GM12878 (cell line): ENCODE data around the gene KIAA1671. TPM values are rescaled to one million over a fixed set of nuclear protein-coding genes. Genes with fewer than 3 reads are reported as not detected.

Experiments
- ATAC-seq: fragments of 200-7000 bp; cut with Tn5 transposase; 3 replicates; pipeline ENCODE4 v1.9.1; 2020; ENCODE audit warnings: mild to moderate bottlenecking, moderate library complexity
- BruUV-seq: library from RNA; stranded (reverse); fragments of 400-500 nt; replicated peaks from 2 replicates; lab custom pipeline; 2021; lab: Mats Ljungman, UMichigan
- CTCF ChIA-PET: fragments of 300-600 bp; sonication (Branson Sonifier 250); formaldehyde crosslinking; extraction: SDS; loops from one replicate; lab custom pipeline; 2021; ENCODE audit warnings: inconsistent platforms; lab: Yijun Ruan, JAX
- POLR2A ChIA-PET: fragments of 350-600 bp; formaldehyde crosslinking; extraction: SDS; loops from one replicate; lab custom pipeline; 2021; ENCODE audit warnings: inconsistent platforms; lab: Charles Lee
- RAD21 ChIA-PET: fragments of 300-600 bp; sonication (Branson Sonifier 250); formaldehyde crosslinking; loops from one replicate; lab custom pipeline; 2023; ENCODE audit warnings: antibody characterized with exemption; ENCODE audit not compliant: unreplicated experiment; lab: Charles Lee
- SMC1A ChIA-PET: fragments of 300-600 bp; sonication (Branson Sonifier 250); formaldehyde crosslinking; loops from one replicate; lab custom pipeline; 2023; ENCODE audit not compliant: unreplicated experiment, uncharacterized antibody; lab: Charles Lee
- DNase-seq: peaks from one replicate; pipeline ENCODE4 v3.0.0-alpha.2; 2011; ENCODE audit warnings: low read depth, low spot score
- FAIRE-seq: peaks from 3 replicates; lab custom pipeline; 2011; peaks lifted over from hg19 to GRCh38; lab: Jason Lieb, UNC
- H2AFZ ChIP-seq: 2 replicates; pipeline ENCODE4 v1.6.0; 2011; ENCODE audit warnings: low read depth, low read length, control low read depth; ENCODE audit not compliant: control insufficient read depth
- H3K27ac ChIP-seq: 2 replicates; pipeline ENCODE4 v1.5.1; 2011; ENCODE audit warnings: control low read depth; ENCODE audit not compliant: control insufficient read depth, insufficient read depth
- H3K27me3 ChIP-seq, 2 experiments: replicated peaks in 1 of 2; 2 replicates each; pipeline versions ENCODE4 v1.6.0 to v1.6.1; 2011; ENCODE audit warnings: low read length in 1 of 2; ENCODE audit not compliant: control insufficient read depth in 2 of 2, insufficient read depth in 2 of 2
- H3K36me3 ChIP-seq, 2 experiments: 2 replicates each; pipeline ENCODE4 v1.5.1; 2011; ENCODE audit warnings: low read length in 1 of 2; ENCODE audit not compliant: control insufficient read depth in 2 of 2, insufficient read depth in 2 of 2
- H3K4me1 ChIP-seq: 2 replicates; pipeline ENCODE4 v1.6.1; 2011; ENCODE audit warnings: mild to moderate bottlenecking, low read length, moderate library complexity, mixed read lengths; ENCODE audit not compliant: control insufficient read depth, insufficient read depth
- H3K4me2 ChIP-seq: 2 replicates; pipeline ENCODE4 v1.6.0; 2011; ENCODE audit warnings: control low read depth; ENCODE audit not compliant: control insufficient read depth, insufficient read depth
- H3K4me3 ChIP-seq: fragments of 200-600 bp; sonication (generic); 2 replicates; pipeline ENCODE4 v1.5.1; 2016
- H3K79me2 ChIP-seq: 2 replicates; pipeline ENCODE4 v1.6.0; 2011; ENCODE audit warnings: low read length; ENCODE audit not compliant: control insufficient read depth, insufficient read depth
- H3K9ac ChIP-seq: 2 replicates; pipeline ENCODE4 v1.8.0; 2011; ENCODE audit warnings: low read length, control low read depth, mixed read lengths; ENCODE audit not compliant: control insufficient read depth, insufficient read depth
- H3K9me3 ChIP-seq: replicated peaks from 3 replicates; pipeline ENCODE4 v1.5.1; 2011; ENCODE audit warnings: mild to moderate bottlenecking, low read length; ENCODE audit not compliant: control insufficient read depth, insufficient read depth
- H4K20me1 ChIP-seq: 2 replicates; pipeline ENCODE4 v1.6.0; 2011; ENCODE audit not compliant: control insufficient read depth, insufficient read depth
- CHD4 ChIP-seq: fragments of 200-600 bp; sonication (generic); IDR thresholded peaks from 2 replicates; pipeline ENCODE4 v1.6.1; 2016; ENCODE audit warnings: mild to moderate bottlenecking
- GATAD2B ChIP-seq: fragments of 450-650 bp; conservative IDR thresholded peaks from 2 replicates; pipeline ENCODE4 v1.6.1; 2017; ENCODE audit warnings: low read depth, mild to moderate bottlenecking, moderate library complexity
- NFXL1 ChIP-seq: fragments of 450-650 bp; IDR thresholded peaks from 2 replicates; pipeline ENCODE4 v1.6.1; 2017; ENCODE audit warnings: antibody characterized with exemption, mild to moderate bottlenecking, borderline replicate concordance
- NFYA ChIP-seq: IDR thresholded peaks from 2 replicates; pipeline ENCODE4 v1.6.1; 2011; ENCODE audit warnings: low read depth, mild to moderate bottlenecking, low read length, improper control_type of control experiment, borderline replicate concordance
- POLR2AphosphoS2 ChIP-seq: IDR thresholded peaks from 2 replicates; pipeline ENCODE4 v1.6.1; 2011; ENCODE audit warnings: low read depth, mild to moderate bottlenecking, low read length, improper control_type of control experiment, moderate library complexity
- RELA ChIP-seq: fragments of 450-650 bp; IDR thresholded peaks from 2 replicates; pipeline ENCODE4 v1.8.0; 2014; ENCODE audit warnings: borderline replicate concordance; ENCODE audit not compliant: partially characterized antibody
- RELB ChIP-seq: fragments of 450-650 bp; IDR thresholded peaks from 2 replicates; pipeline ENCODE4 v1.6.1; 2017; ENCODE audit warnings: low read depth, mild to moderate bottlenecking, moderate library complexity
- SRF ChIP-seq, 2 experiments: IDR thresholded peaks; 2 replicates each; pipeline ENCODE4 v1.6.1; 2011; ENCODE audit warnings: low read depth in 2 of 2, low read length in 2 of 2, mild to moderate bottlenecking in 1 of 2, moderate library complexity in 1 of 2
- SUZ12 ChIP-seq: fragments of 200-600 bp; sonication (generic); IDR thresholded peaks from one replicate; pipeline ENCODE4 v1.6.1; 2018; ENCODE audit warnings: antibody characterized with exemption, mild to moderate bottlenecking; ENCODE audit not compliant: unreplicated experiment
- USF1 ChIP-seq: IDR thresholded peaks from 2 replicates; pipeline ENCODE4 v1.6.1; 2011; ENCODE audit warnings: borderline replicate concordance, low read depth, mild to moderate bottlenecking, moderate library complexity, mixed read lengths, low read length; ENCODE audit not compliant: insufficient read depth; ENCODE audit errors: extremely low read length
- ZNF384 ChIP-seq: IDR thresholded peaks from 2 replicates; pipeline ENCODE4 v1.6.1; 2012; ENCODE audit warnings: low read depth, mild to moderate bottlenecking, low read length, improper control_type of control experiment, borderline replicate concordance
- WGBS: methylation state at CpG from one replicate; pipeline ENCODE4 v1.1.6; 2016; ENCODE audit warnings: low lambda C conversion rate; ENCODE audit not compliant: insufficient replicate concordance, insufficient coverage; ENCODE audit errors: missing lambda C conversion rate; 5-methylcytosine and 5-hydroxymethylcytosine counted together
- in situ Hi-C: fragments of 300-500 bp; cut with MboI; formaldehyde crosslinking; loops from 9 replicates; pipeline ENCODE4 v1.14.3; 2018; ENCODE audit warnings: mixed read lengths
- intact Hi-C: fragments of 100-400 bp; cut with micrococcal nuclease; formaldehyde crosslinking; loops from one replicate; pipeline ENCODE4 v1.14.2; 2022; ENCODE audit not compliant: unreplicated experiment
- polyA plus RNA-seq, 11 experiments: library from polyadenylated mRNA; depleted of rRNA in 4 of 11; unstranded in 6 of 11; stranded (reverse) in 5 of 11; fragments of >200 nt; fragmentation: Nextera tagmentation in 4 of 11; fragmentation: Illumina TruSeq in 1 of 11; extraction: Ambion mirVana in 4 of 11; extraction: Trizol in 1 of 11; gene quantifications; 1 replicate in 1 of 11; 2 replicates in 10 of 11; pipeline versions ENCODE4 v1.2.1 to v1.2.3, GENCODE V29; 2011 to 2016; ENCODE audit warnings: inconsistent platforms in 2 of 11, missing spikeins in 2 of 11, low read depth in 1 of 11
- total RNA-seq, 4 experiments: library from RNA; depleted of rRNA in 3 of 4; stranded (reverse); fragments of >200 nt in 3 of 4; fragmentation: Illumina TruSeq in 1 of 4; extraction: Trizol in 1 of 4; gene quantifications; 2 replicates each; pipeline versions ENCODE4 v1.2.1 to v1.2.3, GENCODE V29; 2013 to 2021

KIAA1671 gene
- total and polyA plus RNA-seq, 10 of the 15 experiments (the other 5 are each of a cell fraction or from before 2014, with no cell fraction given), result 0.05 to 2.7 (median 0.33) TPM

DNA sequence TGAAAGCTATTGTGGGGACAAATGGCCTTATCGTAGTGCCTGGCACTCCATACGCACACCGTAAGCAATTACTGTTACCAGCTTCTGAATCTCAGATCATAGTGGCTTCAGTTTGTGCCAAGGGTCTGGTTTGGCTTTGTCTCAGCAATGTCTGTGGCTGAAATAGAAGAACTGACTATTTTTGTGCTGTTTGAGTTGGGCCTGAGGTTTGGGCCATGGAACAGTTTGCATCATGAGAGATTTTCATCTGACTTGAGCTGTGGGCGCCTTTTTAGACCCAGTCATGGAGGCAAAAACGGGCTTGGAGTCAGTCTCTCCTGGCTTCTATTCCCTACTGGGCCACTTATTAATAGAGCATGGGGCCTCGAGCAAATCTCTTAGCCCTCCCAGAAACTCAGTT is 126.1 kb downstream of the KIAA1671 start:
- DNase-seq, result no peak
- no peak overlapping the region for H3K4me2 ChIP-seq
- TF ChIP-seq POLR2AphosphoS2, result no peak
- TF ChIP-seq, all 136 proteins: peak for 0
- H3K27ac ChIP-seq, result no peak overlapping the region
- no peak overlapping the region for H3K9ac ChIP-seq
- no peaks in the 10 kb centered on the region for H3K27me3 ChIP-seq
- in situ Hi-C loops, result no loop called here
- FAIRE-seq (no peak), ATAC-seq (no peak)
- peaks cover 30% of the 10 kb centered on the region for H3K4me1 ChIP-seq
- WGBS, result 50% methylated on average over 6 of the region's 6 CpGs
- H2AFZ ChIP-seq, result no peak overlapping the region
- ChIA-PET RAD21 (interaction anchor here (1.7 kb wide), 1 partner anchor 20 kb away, joined by 4 read pairs; no protein-coding TSS in a partner anchor), SMC1A (interaction anchor here (1.5 to 3.1 kb wide), 6 partner anchors 8 to 123 kb away, joined by 4 to 17 read pairs (median 8); no protein-coding TSS in a partner anchor), CTCF (interaction anchor here (0.6 to 9.4 kb wide), 10 partner anchors 18 to 255 kb away, joined by 3 to 160 read pairs (median 4); no protein-coding TSS in a partner anchor), POLR2A (interaction anchor here (0.6 to 1.9 kb wide), 4 partner anchors 9 to 53 kb away, joined by 3 to 5 read pairs (median 3); no protein-coding TSS in a partner anchor)
- H3K36me3 ChIP-seq, result no peaks in the 10 kb centered on the region
- no peak overlapping the region for H3K4me3 ChIP-seq
- H3K79me2 ChIP-seq, result no peaks in the 10 kb centered on the region
- BruUV-seq, result no TSS peak
- H4K20me1 ChIP-seq, result no peaks in the 10 kb centered on the region
- intact Hi-C loops, result no loop called here
- no peaks in the 10 kb centered on the region for H3K9me3 ChIP-seq

- ChIA-PET SMC1A (interaction anchor here (0.6 to 3.9 kb wide), 16 partner anchors 10 to 248 kb away, joined by 3 to 32 read pairs (median 6); no protein-coding TSS in a partner anchor), CTCF (interaction anchor here (0.8 to 9.4 kb wide), 23 partner anchors 10 to 692 kb away, joined by 3 to 160 read pairs (median 5); no protein-coding TSS in a partner anchor), POLR2A (no interaction called here), RAD21 (interaction anchor here (0.7 to 3.5 kb wide), 15 partner anchors 9 to 692 kb away, joined by 3 to 35 read pairs (median 4); no protein-coding TSS in a partner anchor)
- no peak for ATAC-seq
- H3K4me3 ChIP-seq, result no peak overlapping the region
- no peaks in the 10 kb centered on the region for H3K9me3 ChIP-seq
- no TSS peak for BruUV-seq
- H3K27ac ChIP-seq, result no peak overlapping the region
- no peaks in the 10 kb centered on the region for H3K79me2 ChIP-seq
- no peak for DNase-seq
- FAIRE-seq, result no peak
- no peaks in the 10 kb centered on the region for H3K27me3 ChIP-seq
- H3K4me2 ChIP-seq, result no peak overlapping the region
- H3K4me1 ChIP-seq, result peaks cover 36% of the 10 kb centered on the region
- H3K9ac ChIP-seq, result no peak overlapping the region
- H2AFZ ChIP-seq, result no peak overlapping the region
- no peaks in the 10 kb centered on the region for H3K36me3 ChIP-seq
- no peaks in the 10 kb centered on the region for H4K20me1 ChIP-seq
- in situ Hi-C loops (loop anchor here (5.0 kb wide), 2 partner anchors 91 to 251 kb away; no protein-coding TSS in a partner anchor), intact Hi-C loops (loop anchor here (1.0 to 2.0 kb wide), 2 partner anchors 91 to 254 kb away; no protein-coding TSS in a partner anchor)
- 2% methylated on average over 3 of the region's 3 CpGs for WGBS
- TF ChIP-seq SUZ12 (no peak), CHD4 (no peak), RELA (no peak), SRF (IDR thresholded peaks at IDR 0.05; ENCODE audit: low read depth in 2 of 2, low read length in 2 of 2) (no peak), USF1 (no peak), ZNF384 (no peak), RELB (no peak), NFXL1 (no peak), GATAD2B (no peak), NFYA (no peak)
These were observed 128.3 kb downstream of the KIAA1671 start for GRCh38 chr22:25080855-25081254.
